Measurements from ENCODE around the gene PROB1. TPM values are rescaled to one million over a fixed set of nuclear protein-coding genes. Genes with fewer than 3 reads are reported as not detected.
A peak's percentile ranks its signal among the peaks of the same experiment; 100 is the strongest.
"Not testable (repeated sequence)": the region's sequence is repeated elsewhere in the genome, so short reads cannot be mapped to it uniquely, and the experiment has no call there.

Gene PROB1
- total RNA-seq, 1 donor from 2014 or later = 1.7 TPM

DNA sequence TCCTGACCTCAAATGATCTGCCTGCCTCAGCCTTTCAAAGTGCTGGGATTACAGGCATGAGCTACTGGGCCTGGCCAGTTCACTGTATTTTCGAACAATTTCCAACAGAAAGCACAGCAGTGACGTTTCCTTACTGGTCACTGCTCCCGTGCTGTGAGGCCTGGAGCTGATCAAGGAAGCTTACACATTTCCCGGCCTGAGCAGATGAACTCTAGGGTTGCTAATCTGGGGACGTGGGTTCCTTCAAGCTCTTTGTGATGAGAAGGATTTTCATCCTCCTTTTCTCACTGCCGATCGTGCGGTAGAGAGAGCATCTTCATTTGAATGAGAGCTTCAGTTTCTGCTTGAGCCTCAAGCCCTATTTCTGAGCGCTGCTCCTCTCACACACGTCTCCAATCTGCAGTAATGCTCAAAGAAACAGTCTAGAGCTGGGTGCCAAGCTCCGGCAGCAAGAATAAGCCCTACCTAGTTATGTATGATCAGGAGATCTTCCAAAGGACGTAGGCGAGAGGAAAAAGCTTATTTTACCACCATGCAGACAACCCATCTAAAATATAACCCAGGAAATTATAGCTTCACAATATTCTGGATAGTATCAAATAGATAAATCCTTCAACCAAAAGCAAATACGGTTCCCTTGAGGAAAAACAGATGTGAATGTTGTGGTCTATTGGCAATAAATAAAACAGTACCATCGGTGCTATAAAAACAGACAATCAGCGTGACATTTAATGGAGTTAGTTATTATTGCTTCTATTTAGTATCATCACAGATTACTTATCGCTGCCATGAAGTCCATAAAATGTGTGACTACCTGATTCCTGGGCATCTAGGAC lies 16.3 kb upstream of the PROB1 start:
- DNase-seq = no peak

DNA sequence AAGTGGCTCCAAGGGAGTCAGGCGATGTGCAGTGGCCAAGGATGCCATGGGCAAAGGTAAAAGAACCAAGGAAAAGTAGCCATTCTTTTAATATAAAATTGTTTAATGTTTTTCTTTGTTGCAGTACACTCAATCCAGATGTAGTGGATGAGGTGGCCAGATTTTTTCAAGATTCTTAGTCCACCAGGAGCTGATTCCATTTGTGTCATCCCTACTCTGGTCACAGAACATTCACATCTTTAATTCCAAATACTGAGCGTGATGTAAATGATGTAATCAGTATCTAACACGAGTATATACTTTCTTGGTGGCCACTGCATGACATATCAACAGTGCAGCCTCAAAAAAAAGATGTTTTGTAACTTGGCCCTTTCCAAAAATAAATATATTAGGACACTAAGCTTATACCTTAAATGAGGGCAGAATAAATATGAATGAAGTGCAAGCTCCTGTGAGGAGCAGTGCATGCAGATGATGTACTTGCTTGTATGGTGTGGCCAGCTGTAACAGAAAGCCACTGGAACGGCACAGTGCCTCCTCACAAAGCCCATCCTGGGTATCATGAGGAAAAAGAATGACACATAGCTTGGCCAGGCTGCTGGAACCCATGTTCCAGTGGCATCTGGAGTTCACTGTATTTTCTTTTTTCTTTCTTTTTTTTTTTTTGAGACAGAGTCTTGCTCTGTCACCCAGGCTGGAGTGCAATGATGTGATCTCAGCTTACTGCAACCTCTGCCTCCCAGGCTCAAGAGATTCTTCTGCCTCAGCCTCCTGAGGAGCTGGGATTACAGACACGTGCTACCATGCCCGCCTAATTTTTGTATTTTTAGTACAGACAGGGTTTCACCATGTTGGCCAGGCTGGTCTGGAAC lies 15.5 kb upstream of the PROB1 start:
- no peak for DNase-seq

DNA sequence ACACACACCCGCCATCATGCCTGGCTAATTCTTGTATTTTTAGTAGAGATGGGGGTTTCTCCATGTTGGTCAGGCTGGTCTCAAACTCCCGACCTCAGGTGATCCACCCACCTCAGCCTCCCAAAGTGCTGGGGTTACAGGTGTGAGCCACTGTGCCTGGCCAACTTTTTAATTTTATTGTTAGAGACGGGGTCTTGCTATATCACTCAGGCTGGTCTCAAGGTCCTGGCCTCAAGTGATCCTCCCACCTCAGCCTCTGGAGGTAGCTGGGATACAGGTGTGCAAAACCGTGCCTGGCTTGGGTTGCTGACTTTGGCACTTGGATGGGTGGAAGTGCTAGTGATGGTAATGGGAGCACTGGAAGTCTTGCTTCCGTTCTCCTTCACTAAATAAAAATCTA lies 14.2 kb upstream of the PROB1 start:
- not testable (repeated sequence) for DNase-seq

DNA sequence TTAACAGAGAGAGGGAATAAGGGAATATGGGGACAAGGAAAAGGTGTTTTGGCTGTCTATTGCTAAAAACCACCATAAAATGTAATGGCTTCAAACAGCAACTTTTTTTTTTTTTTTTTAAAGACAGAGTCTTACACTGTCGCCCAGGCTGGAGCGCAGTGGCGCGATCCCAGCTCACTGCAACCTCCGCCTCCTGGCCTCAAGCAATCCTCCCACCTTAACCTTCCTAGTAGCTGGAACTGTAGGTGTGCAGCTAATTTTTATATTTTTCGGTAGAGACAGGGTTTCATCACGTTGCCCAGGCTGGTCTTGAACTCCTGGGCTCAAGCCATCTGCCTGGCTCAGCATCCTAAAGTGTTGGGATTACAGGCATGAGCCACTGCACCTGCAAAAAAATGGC lies 13.3 kb upstream of the PROB1 start:
- no peak for DNase-seq

DNA sequence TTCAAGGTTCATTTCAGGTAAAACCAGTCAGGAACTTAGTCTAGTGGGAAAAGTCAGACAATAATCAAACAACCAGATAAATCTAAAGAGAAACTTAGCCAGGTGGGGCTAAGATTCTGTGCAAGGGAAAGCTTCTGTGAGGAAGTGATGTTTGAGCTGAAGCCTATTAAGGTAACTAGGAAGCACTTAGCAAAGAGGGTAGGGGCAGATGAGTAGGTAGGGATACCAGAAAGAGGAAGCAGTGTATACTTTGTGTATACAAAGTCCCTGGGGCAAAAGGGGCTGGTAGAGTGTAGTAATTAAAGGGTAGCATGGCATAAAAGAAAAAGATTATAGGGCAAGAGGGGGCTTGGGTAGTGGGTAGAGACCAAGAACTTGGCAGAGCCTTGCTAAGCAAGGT lies 12.6 kb upstream of the PROB1 start:
- DNase-seq = no peak

DNA sequence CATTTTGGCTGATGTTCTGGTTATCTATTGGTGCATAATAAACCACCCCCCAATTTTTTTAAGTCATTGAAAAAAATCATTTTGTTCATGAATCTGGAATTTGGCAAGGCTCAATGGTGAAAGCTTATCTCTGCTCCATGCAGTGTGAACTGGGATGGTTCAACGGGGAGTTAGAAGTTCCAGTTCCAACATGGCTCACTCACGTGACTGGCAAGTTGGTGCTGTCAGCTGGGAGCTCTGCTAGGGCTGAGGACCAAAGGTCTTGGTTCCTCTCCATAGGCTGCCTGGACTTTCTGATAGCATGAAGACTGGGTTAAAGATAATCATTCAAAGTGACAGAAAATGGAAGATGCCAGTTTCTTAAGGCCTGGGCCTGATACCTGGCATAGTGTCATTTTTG lies 12.1 kb upstream of the PROB1 start:
- no peak for DNase-seq

DNA sequence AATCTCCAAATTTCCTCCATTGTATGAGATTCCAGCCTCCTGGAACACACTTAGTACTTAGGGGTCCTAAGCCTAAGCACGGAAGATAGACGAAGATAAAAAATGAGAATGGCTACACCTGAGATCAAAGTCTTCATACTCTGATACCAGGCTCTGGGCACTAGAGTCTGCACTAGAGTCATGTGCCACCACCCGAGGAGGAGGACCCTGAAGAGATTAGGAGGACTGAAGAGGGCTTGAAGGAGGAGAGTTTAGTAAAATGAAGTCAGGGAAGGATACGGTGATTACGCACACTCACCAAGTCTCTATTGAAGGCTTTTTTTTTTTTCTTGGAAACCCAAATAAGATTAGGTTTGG lies 9.6 kb upstream of the PROB1 start:
- DNase-seq = no peak

DNA sequence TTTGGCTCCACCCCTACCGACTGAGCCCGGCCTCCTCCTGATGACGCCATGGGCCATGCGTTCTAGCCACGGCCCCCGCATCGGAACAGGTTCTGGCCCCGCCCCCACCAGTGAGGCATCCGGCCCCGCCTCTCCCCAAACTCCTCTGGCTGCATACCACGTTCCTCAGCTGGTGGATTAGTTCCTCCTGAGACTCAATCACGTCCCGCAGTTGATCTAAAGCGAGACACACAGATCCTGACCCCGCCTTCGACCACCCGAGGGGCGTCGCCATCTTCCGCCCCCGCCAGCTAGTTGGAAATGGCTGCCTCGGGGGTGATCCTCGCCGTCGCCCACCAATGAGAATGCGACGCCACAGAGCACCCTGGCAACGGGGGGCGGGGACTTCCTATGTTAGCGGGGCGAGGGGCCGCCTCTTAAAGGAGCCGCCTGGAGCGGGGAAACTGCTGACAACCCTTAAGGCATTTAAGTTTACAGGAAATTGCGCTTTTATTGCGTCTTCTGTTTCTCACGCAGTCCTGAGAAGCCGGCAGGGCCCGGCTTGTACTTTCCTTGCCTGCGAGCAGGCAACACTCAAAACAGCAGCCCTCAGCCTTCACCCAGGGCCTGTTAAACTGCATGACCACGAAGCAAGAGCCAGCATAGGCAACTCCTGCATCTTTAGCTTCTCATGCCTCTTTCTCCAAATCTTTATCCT lies 9.0 kb upstream of the PROB1 start, which contains the start of gene SPATA24:
TSS of gene SPATA24 (minus strand) at position 303 of the 697 bp plus-strand sequence. CDS start at position 274, 29 bp downstream.
- DNase-seq = peak; percentile 97

DNA sequence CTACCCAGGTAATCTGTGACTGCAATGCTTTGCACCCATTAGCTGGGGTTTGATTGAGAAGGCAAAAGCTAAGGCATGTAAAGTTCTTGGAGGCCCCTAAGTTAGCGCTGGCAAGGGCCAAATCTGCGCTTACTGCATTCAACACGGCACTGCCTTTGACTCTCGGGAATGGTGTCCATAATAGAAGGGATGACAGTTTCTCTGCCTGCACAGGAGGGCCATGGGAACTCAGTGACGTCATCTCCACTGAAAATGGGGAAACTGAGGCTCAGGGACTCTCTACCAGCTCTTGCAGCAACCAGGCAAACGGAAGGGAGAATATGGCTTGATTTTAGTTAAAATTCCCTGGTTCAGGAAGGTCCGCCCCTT lies 8.5 kb upstream of the PROB1 start:
- DNase-seq = no peak

DNA sequence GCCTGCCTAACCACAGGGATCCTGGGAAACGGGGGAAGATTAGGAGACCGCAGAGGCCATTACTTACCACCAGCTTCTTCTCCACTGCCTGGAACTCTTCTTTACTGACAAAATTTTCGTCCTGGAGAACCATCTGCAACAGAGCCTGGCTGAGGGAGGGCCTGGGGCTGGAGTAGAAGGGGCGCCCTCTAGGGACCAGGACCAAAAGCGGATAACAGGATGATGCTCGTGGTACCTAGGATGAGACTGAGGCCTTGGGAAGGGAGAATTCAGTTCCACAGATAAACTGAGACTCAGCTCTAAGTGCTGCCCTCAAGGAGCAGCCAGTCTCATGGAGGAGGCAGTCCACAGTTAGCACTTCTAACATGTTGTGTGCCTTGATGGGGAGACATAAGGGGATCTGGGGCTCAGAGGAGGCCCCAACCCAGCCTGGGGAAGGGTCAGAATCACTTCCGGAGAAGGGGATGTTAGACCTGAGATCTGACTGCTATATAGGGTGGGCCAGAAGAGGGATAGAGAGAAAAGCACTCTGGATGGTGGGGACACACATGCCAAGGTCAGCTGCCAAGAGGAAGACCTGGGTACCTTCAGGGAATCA lies 7.8 kb upstream of the PROB1 start:
- no peak for DNase-seq

DNA sequence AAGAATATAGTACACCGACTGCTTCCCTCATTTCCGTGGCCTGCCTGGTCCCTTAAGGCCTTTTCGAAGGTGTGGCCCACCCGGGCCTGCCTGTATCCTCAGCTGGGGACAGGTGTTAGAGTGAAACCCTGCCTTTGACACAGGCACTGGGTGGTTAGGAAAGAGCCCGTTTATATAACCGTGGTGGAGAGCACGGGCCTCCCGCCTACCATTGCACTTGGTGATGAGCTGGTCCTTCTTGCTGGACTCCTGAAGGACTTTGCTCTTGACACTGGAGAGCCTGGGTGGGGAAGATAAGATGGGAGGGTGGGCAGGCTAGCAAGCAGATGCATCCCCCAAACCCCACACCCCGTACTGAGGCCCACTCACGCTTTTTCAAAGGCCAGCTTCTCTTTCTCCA lies 6.6 kb upstream of the PROB1 start:
- no peak for DNase-seq

DNA sequence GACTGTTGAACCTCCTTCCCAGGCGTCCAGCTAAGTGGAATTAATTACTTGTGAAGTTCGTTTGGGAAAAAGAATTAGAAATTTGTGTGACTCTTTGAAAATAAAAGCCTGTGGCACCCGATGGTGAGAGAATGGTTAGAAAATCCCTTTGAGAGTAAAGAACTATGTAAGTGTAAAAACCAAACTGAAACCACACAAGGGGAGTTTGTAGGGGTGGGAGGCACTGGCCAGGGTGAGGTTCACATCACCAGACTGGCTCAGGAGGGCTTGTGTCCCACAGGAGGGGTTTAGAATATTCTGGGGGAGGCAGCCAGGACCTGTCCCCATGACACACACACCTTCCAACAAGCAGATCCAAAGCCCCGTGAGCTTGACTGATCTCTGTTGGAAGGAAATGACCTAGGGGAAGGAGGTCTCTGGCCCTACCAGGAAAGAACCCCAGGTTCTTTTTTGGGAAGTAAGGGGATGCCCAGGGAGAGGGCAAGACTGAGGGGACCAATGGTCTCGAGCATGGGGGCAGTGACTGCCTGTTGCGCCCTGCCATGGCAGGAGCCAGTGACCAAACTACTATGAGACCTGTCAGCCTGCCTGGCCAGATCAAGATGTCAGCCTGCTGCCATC lies 4.7 kb upstream of the PROB1 start:
- DNase-seq = no peak

DNA sequence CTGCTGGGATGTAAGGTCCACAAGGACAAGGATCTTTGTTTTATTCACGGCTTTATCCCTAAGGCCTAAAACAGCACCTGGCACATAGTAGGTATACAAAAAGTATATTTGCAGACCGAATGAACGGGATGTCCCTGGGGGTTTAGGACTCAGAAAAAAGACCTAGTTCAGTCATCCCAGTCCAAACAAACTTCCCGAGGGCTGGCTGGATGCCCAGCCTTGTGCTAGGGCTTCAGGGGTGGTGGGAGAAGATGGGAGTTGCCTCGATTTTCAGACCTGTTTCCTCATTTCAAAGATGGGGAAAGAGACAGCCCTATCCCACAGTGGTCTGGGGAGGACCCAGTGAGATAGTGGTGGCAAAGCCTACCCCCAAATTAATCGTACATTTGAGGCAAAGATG lies 3.0 kb upstream of the PROB1 start:
- DNase-seq = no peak

DNA sequence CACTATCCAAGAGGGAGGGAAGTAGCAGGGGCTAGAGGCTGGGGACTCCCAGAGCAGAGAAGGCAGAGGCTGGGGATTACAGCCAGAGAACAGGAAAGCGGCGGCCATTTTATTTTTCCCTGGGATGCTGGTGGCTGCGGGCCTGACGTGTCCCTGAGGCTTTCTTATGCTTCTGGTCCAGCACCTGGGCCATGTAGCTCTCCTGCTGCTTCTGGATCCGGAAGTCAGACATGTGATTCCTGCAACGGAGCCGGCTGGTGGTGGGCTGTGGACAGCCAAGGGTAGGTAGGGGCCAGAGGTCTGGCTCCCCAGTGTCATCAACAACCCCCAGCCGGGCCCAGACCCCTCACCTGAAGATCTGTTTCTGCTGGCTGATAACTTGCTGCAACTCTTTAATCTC lies 1.8 kb upstream of the PROB1 start:
- no peak for DNase-seq

DNA sequence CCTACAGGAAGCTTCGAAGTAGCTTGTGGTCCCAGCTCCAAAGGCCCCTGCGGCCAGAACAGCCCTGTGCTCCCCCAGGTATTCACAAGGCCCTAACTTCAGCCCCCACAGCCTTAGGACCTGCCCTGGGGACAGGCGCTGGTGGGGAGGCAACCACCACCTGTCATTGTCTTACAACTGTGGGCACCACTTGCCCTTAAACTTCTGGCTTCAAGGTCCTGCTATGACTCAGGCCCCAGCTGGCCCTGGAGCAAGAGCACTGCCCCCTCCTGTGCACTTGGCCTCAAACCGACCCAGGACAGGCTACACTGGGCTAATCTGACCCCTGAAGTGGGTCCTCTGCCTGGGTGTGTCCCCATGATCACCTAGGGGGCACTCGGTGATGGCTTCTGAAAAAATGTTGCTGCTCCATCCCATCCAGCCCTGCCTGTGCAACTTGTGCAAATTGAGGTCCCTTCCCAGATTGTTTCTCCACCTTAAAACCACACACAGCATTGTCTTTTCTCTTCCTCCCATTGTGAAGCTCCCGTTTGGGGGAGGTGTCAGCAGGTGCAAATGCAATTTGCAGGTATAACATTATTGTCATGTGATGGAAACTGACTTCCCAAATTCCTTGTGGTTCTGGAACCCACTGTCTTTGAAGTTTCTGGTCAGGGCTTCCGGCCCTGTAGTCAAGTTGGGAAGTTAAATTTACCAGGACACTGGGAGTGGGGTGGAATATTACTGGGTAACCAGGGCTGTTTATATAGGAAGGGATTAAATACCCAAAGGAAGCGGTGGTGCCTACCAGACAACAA lies 1.1 kb upstream of the PROB1 start:
- DNase-seq = no peak

DNA sequence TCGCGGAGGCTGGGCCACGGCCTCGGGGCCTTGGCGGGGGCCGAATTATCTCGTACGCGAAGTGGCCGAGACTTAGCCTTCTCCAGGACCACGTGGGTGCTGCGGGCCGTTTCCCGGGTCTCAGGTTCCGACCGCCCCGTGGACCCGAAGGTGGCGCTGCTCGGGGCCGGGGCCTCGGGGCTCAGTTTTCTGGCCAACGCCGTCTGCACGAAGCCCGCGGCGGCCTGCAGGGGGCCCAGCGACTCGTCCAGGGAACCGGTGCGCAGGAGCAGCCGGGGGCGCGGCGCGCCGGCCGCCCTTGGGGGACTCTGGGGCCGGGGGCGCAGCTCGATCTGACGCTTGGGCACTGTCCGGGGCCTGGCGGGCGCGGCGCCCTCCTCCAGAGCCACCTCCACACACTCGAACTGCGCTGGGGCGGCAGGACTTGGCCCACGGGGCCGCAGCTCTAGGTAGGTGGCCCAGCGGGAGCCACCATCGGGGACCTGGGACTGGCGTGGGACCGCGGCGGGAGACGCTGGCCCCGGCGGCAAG lies 716 bp downstream of the PROB1 start:
- no peak for DNase-seq

DNA sequence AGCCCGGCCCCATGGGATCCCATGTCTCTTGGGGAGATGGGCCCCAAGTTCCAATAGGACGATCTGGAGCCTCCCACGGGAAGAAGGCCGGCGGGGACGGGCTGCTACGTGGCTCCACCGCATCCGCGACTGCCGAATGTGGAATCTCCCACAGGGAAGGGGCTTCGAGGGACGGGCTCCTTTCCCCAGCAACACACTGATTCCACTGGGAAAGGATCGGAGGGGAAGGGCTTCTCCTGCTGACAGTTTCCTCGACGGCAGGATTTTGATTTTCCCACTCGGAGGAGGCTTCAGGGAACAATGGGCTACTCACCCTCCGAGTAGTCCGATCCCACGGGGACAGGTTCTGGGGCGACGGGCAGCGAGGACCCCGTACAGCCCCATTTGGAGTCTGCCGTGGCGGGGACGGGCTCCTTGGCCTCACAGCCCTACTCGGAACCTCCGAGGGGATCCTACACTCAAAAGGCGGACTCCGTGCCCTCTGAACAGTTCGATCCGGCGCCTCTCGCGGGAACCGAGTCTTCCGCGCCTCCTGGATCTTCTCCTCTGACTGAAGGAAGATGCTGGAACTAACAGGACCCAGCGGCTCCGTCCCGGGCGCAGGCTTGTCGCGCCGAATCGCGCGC lies 1.3 kb downstream of the PROB1 start:
- no peak for DNase-seq

DNA sequence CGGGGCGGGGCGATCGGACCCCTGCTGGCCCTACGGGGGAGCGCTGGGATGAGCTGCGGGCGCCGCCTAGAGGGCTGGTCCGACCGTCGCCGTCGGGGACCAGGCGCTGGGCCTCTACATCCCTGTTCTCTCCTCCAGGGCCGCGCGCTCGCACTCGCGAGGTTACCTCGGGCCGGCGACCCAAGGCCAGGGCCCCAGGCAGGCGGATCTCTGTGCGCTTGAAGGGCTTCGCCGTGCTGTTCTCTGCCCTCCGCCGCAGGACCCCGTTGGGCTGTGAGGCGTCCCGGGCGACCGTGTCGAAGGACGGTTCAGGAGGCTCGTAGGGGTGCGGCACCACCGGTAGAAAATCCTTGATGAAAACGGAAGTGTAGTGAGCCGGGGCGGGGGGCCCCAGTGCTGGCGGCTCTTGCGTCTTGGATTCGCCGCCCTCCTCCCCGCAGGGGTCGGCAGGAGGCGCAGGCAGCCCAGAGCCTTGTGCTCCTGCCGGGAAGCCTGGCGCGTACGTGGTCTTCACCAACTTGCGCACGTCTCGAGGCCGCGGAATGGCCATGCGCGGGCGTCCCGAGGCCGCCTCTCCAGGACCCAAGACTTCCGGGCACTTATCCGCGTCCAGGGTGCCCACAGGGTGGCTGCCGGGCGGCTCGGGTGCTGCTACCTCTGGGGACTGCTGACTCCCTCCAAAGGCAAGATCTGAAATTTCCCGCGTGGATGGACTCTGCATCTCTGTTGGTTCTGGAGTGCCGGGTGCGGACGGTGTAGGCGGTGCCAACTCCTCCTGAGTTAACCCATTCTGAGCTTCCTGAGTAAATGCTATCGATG lies 2.0 kb downstream of the PROB1 start:
- DNase-seq = no peak

DNA sequence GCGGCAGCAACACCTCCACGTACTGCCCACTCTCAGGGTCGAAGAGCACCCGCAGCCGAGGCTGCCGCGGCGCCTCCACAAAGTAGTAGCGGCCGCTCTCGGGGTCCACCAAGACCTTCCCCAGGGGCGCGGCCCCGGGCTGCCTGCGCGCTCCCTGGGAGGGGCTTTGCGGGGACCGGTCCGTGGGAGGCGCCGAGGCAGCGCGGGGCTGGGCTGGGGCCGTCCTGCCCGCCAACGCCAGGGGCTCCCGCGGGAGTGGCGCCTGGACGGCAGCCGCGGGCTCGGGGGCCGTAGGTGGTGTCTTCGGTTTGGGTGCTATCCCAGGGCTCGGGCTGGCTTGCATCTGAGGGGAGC lies 2.6 kb downstream of the PROB1 start:
- DNase-seq = no peak
